ENCODE results near the gene DCLK1.

Gene DCLK1

DNA sequence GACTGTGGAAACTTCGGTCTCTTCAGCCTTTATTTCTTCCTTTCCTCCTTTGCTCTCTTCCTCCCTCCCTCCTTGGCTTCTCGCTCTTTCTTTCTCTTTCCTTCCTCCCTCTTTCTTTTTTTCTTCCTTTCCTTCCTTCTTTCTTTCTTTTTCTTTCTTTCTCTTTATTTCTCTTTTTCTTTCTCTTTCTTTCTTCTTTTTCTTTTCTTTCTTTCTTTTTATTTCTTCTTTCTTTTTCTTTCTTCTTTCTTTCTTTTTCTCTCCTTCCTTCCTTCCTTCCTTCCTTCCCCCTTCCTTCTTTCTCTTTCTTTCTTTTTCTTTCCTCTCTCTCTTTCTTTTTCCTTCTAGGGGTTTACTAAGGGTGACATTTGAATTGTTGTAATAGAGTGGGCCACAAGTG is 364.5 kb downstream of the DCLK1 start:
- no peak overlapping the region for H3K27ac ChIP-seq (ENCODE audit: low read depth, low read length)
- peaks cover 4% of the 10 kb centered on the region for H3K4me1 ChIP-seq (ENCODE audit: control insufficient read depth, low read depth, low read length)
- H4K5ac ChIP-seq (ENCODE audit: low read length), result no peak overlapping the region
- no peak overlapping the region for H2BK15ac ChIP-seq (replicated peaks; ENCODE audit: low read depth)
- H3K56ac ChIP-seq (ENCODE audit: low read length), result no peak overlapping the region
- no peak overlapping the region for H3K9ac ChIP-seq (ENCODE audit: low read length)
- no peak overlapping the region for H2AK5ac ChIP-seq (ENCODE audit: low read length)
- no peak overlapping the region for H2BK5ac ChIP-seq (ENCODE audit: low read length)
- no peak overlapping the region for H3K23ac ChIP-seq (ENCODE audit: low read length)
- no peak overlapping the region for H3K18ac ChIP-seq (ENCODE audit: low read length)
- H3K79me2 ChIP-seq (ENCODE audit: control insufficient read depth, insufficient read depth, low read length), result no peaks in the 10 kb centered on the region
- no peak overlapping the region for H2BK120ac ChIP-seq (ENCODE audit: low read depth, low read length)
- no peaks in the 10 kb centered on the region for H3K27me3 ChIP-seq (ENCODE audit: insufficient read depth, low read length, poor library complexity)
- no peak overlapping the region for H3K4ac ChIP-seq (ENCODE audit: low read depth, low read length)
- no peak for DNase-seq
- H3K79me1 ChIP-seq (ENCODE audit: low read length), result no peaks in the 10 kb centered on the region
- H4K8ac ChIP-seq (ENCODE audit: low read depth, low read length), result no peak overlapping the region
- no peak overlapping the region for H3K4me3 ChIP-seq (ENCODE audit: low read length)
- no peaks in the 10 kb centered on the region for H3K36me3 ChIP-seq (ENCODE audit: control insufficient read depth, insufficient read depth, low read length)
- no CpG with 5 or more reads among the region's 2 CpGs for WGBS (ENCODE audit: extremely low coverage, insufficient coverage, low lambda C conversion rate)
- H3K4me2 ChIP-seq (ENCODE audit: low read length), result no peak overlapping the region

DNA sequence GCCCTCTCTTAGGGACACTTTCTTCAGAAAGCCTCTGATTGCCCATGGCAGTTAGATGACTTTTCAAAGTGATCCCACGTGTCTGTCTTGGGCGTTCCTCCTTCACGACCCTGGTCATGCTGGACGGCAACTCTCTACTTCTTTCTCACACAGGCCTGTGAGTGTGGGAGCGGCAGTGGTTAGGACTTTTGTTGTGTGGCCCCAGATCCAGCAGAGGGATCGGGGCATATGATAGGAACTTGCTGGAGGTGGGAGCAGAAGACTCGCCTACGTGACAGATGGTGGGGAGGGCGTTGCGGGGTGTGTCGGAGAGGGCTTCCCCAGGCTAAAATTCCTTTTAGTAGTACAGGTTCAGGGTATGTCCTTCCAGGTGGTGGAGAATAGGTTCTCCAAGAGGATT is 365.2 kb downstream of the DCLK1 start:
- no peak overlapping the region for H2AK5ac ChIP-seq (ENCODE audit: low read length)
- no peak for DNase-seq
- no peaks in the 10 kb centered on the region for H3K79me2 ChIP-seq (ENCODE audit: control insufficient read depth, insufficient read depth, low read length)
- no peak overlapping the region for H3K4ac ChIP-seq (ENCODE audit: low read depth, low read length)
- no peak overlapping the region for H3K4me3 ChIP-seq (ENCODE audit: low read length)
- H3K36me3 ChIP-seq (ENCODE audit: control insufficient read depth, insufficient read depth, low read length), result no peaks in the 10 kb centered on the region
- H3K18ac ChIP-seq (ENCODE audit: low read length), result no peak overlapping the region
- H2BK120ac ChIP-seq (ENCODE audit: low read depth, low read length), result no peak overlapping the region
- H3K9ac ChIP-seq (ENCODE audit: low read length), result no peak overlapping the region
- no peak overlapping the region for H2BK5ac ChIP-seq (ENCODE audit: low read length)
- H3K4me2 ChIP-seq (ENCODE audit: low read length), result no peak overlapping the region
- no peak overlapping the region for H4K8ac ChIP-seq (ENCODE audit: low read depth, low read length)
- H3K56ac ChIP-seq (ENCODE audit: low read length), result peak overlapping the region; percentile 47
- no peaks in the 10 kb centered on the region for H3K79me1 ChIP-seq (ENCODE audit: low read length)
- no CpG with 5 or more reads among the region's 11 CpGs for WGBS (ENCODE audit: extremely low coverage, insufficient coverage, low lambda C conversion rate)
- H3K4me1 ChIP-seq (ENCODE audit: control insufficient read depth, low read depth, low read length), result peaks cover 8% of the 10 kb centered on the region
- H3K23ac ChIP-seq (ENCODE audit: low read length), result peak overlapping the region; percentile 18
- H4K5ac ChIP-seq (ENCODE audit: low read length), result no peak overlapping the region
- no peak overlapping the region for H2BK15ac ChIP-seq (replicated peaks; ENCODE audit: low read depth)
- H3K27ac ChIP-seq (ENCODE audit: low read depth, low read length), result no peak overlapping the region
- no peaks in the 10 kb centered on the region for H3K27me3 ChIP-seq (ENCODE audit: insufficient read depth, low read length, poor library complexity)

DNA sequence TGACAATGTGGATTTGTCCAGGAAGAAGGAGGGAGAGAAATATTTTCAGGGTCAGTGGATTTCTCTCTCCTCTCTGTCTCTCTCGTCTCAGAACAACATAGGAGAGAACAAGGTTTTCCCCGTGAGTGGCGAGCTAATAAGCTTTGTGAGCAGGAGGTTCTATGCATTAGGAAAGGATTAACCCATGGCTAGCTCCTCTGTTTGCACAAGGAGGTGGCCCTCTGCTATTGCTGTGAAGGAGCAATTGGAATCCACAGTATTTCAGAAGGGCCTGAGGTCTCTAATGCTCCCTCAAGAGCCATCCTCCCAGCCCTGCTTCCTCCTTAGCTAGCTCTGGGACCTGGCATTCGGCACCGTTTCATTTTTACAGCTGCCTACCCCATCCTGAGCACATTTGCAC is 365.8 kb downstream of the DCLK1 start:
- no CpG with 5 or more reads among the region's 5 CpGs for WGBS (ENCODE audit: extremely low coverage, insufficient coverage, low lambda C conversion rate)
- H2BK5ac ChIP-seq (ENCODE audit: low read length), result no peak overlapping the region
- no peak overlapping the region for H2BK15ac ChIP-seq (replicated peaks; ENCODE audit: low read depth)
- H3K4ac ChIP-seq (ENCODE audit: low read depth, low read length), result no peak overlapping the region
- no peak overlapping the region for H3K23ac ChIP-seq (ENCODE audit: low read length)
- no peaks in the 10 kb centered on the region for H3K79me1 ChIP-seq (ENCODE audit: low read length)
- H3K56ac ChIP-seq (ENCODE audit: low read length), result peak overlapping the region; percentile 47
- peaks cover 10% of the 10 kb centered on the region for H3K4me1 ChIP-seq (ENCODE audit: control insufficient read depth, low read depth, low read length)
- no peak overlapping the region for H3K18ac ChIP-seq (ENCODE audit: low read length)
- no peak overlapping the region for H4K8ac ChIP-seq (ENCODE audit: low read depth, low read length)
- H3K27ac ChIP-seq (ENCODE audit: low read depth, low read length), result no peak overlapping the region
- H3K4me3 ChIP-seq (ENCODE audit: low read length), result no peak overlapping the region
- H2BK120ac ChIP-seq (ENCODE audit: low read depth, low read length), result no peak overlapping the region
- H3K9ac ChIP-seq (ENCODE audit: low read length), result no peak overlapping the region
- no peaks in the 10 kb centered on the region for H3K79me2 ChIP-seq (ENCODE audit: control insufficient read depth, insufficient read depth, low read length)
- H3K4me2 ChIP-seq (ENCODE audit: low read length), result no peak overlapping the region
- H2AK5ac ChIP-seq (ENCODE audit: low read length), result no peak overlapping the region
- no peaks in the 10 kb centered on the region for H3K36me3 ChIP-seq (ENCODE audit: control insufficient read depth, insufficient read depth, low read length)
- peak; percentile 56 for DNase-seq
- H3K27me3 ChIP-seq (ENCODE audit: insufficient read depth, low read length, poor library complexity), result no peaks in the 10 kb centered on the region
- H4K5ac ChIP-seq (ENCODE audit: low read length), result no peak overlapping the region

DNA sequence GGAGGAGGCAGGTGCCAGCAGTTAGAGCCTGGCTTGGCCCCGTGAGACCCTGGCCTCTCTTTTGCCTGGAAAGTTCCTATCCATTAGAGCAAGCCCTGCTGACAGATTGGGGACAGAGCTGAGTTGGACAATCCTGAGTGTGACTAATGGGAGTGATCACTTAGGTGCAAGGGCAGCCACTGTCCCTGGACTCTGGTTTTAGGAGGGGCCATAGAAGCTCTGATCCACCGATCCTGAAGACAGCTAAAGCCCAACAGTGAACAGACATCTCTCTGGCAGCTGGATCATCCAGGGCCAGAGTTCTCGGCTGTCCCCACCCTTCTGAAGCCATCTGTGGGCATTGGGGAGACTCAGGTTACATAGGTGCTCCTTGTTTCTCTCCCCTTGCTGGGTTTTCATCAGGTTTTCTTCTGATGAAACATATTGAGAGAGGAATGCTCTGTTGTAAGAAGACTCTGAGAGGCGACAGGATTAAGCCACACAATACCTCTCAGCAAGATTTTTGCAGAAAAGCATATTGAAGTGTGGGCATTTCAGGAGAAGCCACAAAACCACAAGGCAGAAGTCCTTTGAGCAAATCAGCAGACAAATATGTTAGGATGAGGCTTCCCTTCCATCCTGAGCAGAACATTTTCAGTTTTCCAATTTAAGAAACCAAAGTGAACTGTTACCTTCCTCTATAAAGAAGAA is 366.7 kb downstream of the DCLK1 start:
- Histone ChIP-seq H3K79me1 (ENCODE audit: low read length) (no peaks in the 10 kb centered on the region), H2BK5ac (ENCODE audit: low read length) (no peak overlapping the region), H4K8ac (ENCODE audit: low read depth, low read length) (no peak overlapping the region), H2AK5ac (ENCODE audit: low read length) (no peak overlapping the region), H3K4me2 (ENCODE audit: low read length) (no peak overlapping the region), H3K4me1 (ENCODE audit: control insufficient read depth, low read depth, low read length) (peaks cover 11% of the 10 kb centered on the region), H4K5ac (ENCODE audit: low read length) (no peak overlapping the region), H3K56ac (ENCODE audit: low read length) (no peak overlapping the region), H3K27me3 (ENCODE audit: insufficient read depth, low read length, poor library complexity) (no peaks in the 10 kb centered on the region), H3K4ac (ENCODE audit: low read depth, low read length) (no peak overlapping the region), H3K79me2 (ENCODE audit: control insufficient read depth, insufficient read depth, low read length) (no peaks in the 10 kb centered on the region), H2BK120ac (ENCODE audit: low read depth, low read length) (no peak overlapping the region), H3K9ac (ENCODE audit: low read length) (no peak overlapping the region), H3K23ac (ENCODE audit: low read length) (no peak overlapping the region), H3K18ac (ENCODE audit: low read length) (no peak overlapping the region), H3K36me3 (ENCODE audit: control insufficient read depth, insufficient read depth, low read length) (no peaks in the 10 kb centered on the region), H3K27ac (ENCODE audit: low read depth, low read length) (no peak overlapping the region), H2BK15ac (replicated peaks; ENCODE audit: low read depth) (no peak overlapping the region), H3K4me3 (ENCODE audit: low read length) (no peak overlapping the region)
- WGBS (ENCODE audit: extremely low coverage, insufficient coverage, low lambda C conversion rate), result no CpG with 5 or more reads among the region's 4 CpGs
- DNase-seq, result no peak

DNA sequence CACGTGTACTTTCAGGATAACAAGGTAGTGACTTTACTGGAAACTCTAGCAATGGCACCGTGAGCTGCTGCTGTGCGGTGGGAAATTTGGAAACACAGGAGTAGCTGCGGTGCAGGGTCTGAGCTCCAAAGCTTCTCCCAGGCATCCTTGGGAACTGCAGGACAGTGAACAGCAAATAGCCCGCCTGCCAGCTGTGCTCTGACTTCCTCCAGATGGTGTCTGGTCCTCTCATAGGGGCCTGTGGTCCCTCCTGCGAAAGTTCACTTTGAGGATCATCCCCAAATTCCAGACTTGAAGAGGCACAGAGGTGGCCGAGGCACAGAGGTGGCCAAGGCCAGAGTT is 367.4 kb downstream of the DCLK1 start:
- Histone ChIP-seq H3K27ac (ENCODE audit: low read depth, low read length) (no peak overlapping the region), H4K8ac (ENCODE audit: low read depth, low read length) (no peak overlapping the region), H3K79me2 (ENCODE audit: control insufficient read depth, insufficient read depth, low read length) (no peaks in the 10 kb centered on the region), H3K4me1 (ENCODE audit: control insufficient read depth, low read depth, low read length) (peaks cover 11% of the 10 kb centered on the region), H2AK5ac (ENCODE audit: low read length) (no peak overlapping the region), H3K23ac (ENCODE audit: low read length) (no peak overlapping the region), H4K5ac (ENCODE audit: low read length) (no peak overlapping the region), H3K36me3 (ENCODE audit: control insufficient read depth, insufficient read depth, low read length) (no peaks in the 10 kb centered on the region), H3K79me1 (ENCODE audit: low read length) (no peaks in the 10 kb centered on the region), H3K9ac (ENCODE audit: low read length) (no peak overlapping the region), H3K4ac (ENCODE audit: low read depth, low read length) (no peak overlapping the region), H3K4me2 (ENCODE audit: low read length) (no peak overlapping the region), H3K56ac (ENCODE audit: low read length) (no peak overlapping the region), H3K4me3 (ENCODE audit: low read length) (no peak overlapping the region), H3K27me3 (ENCODE audit: insufficient read depth, low read length, poor library complexity) (no peaks in the 10 kb centered on the region), H2BK15ac (replicated peaks; ENCODE audit: low read depth) (no peak overlapping the region), H3K18ac (ENCODE audit: low read length) (no peak overlapping the region), H2BK120ac (ENCODE audit: low read depth, low read length) (no peak overlapping the region), H2BK5ac (ENCODE audit: low read length) (no peak overlapping the region)
- DNase-seq, result no peak
- WGBS (ENCODE audit: extremely low coverage, insufficient coverage, low lambda C conversion rate), result 100% methylated on average over 1 of the region's 7 CpGs

Data from mesendoderm (in vitro differentiated cells).